Natural killer cell treated with Interleukin-12 subunit alpha and Interleukin-12 subunit beta and Interleukin-15 and Interleukin-18, amount 100 ng/mL, for 72 hours (primary cell): ENCODE data around the gene SNX19. TPM values are rescaled to one million over a fixed set of nuclear protein-coding genes. Genes with fewer than 3 reads are reported as not detected.
"Not testable (repeated sequence)": the region's sequence is repeated elsewhere in the genome, so short reads cannot be mapped to it uniquely, and the experiment has no call there.

Experiments used
- ATAC-seq, 2 donors: fragments of 150-1000 bp; cut with Tn5 transposase in 1 of 2; sonication (Bioruptor Pico), chemical (Tn5 transposase) in 1 of 2; 2 replicates each; pipeline ENCODE4 v1.10.0; 2021
- DNase-seq: peaks from one replicate; pipeline ENCODE4 v3.0.0; 2022; ENCODE audit warnings: low spot score
- H3K27ac Mint-ChIP-seq, 2 donors: 1 replicate in 1 of 2; 2 replicates in 1 of 2; pipeline ENCODE4 v1.8.0; 2022; ENCODE audit warnings: mixed read lengths in 2 of 2, mild to moderate bottlenecking in 1 of 2, moderate library complexity in 1 of 2
- H3K27me3 Mint-ChIP-seq, 2 donors: 1 replicate in 1 of 2; 2 replicates in 1 of 2; pipeline ENCODE4 v1.8.0; 2022; ENCODE audit warnings: mixed read lengths in 2 of 2
- H3K36me3 Mint-ChIP-seq: one replicate; pipeline ENCODE4 v1.8.0; 2022; ENCODE audit warnings: mixed read lengths
- H3K4me1 Mint-ChIP-seq, 2 donors: 1 replicate in 1 of 2; 2 replicates in 1 of 2; pipeline ENCODE4 v1.8.0; 2022; ENCODE audit warnings: low read depth in 2 of 2, mixed read lengths in 2 of 2, mild to moderate bottlenecking in 1 of 2
- H3K4me3 Mint-ChIP-seq: one replicate; pipeline ENCODE4 v1.8.0; 2022; ENCODE audit warnings: mixed read lengths
- H3K9me3 Mint-ChIP-seq: 2 replicates; pipeline ENCODE4 v1.8.0; 2022; ENCODE audit warnings: mixed read lengths
- total RNA-seq, 2 donors: library from RNA; stranded (reverse); gene quantifications; one replicate each; pipeline ENCODE4 v1.2.3, GENCODE V29; 2022

The SNX19 gene
- total RNA-seq, 2 donors from 2014 or later: 62.2 to 68.8 TPM

GRCh38 chr11:130861283-130861682, 55.0 kb downstream of the SNX19 start:
- H3K9me3 Mint-ChIP-seq: no peaks in the 10 kb centered on the region
- ATAC-seq (no peak), DNase-seq (no peak)
- no peaks in the 10 kb centered on the region for H3K36me3 Mint-ChIP-seq
- peaks cover 10 to 12% of the 10 kb centered on the region in 2 donors for H3K27me3 Mint-ChIP-seq
- peaks cover 7 to 8% of the 10 kb centered on the region in 2 donors for H3K4me1 Mint-ChIP-seq
- H3K4me3 Mint-ChIP-seq: no peak overlapping the region
- H3K27ac Mint-ChIP-seq: no peak overlapping the region

GRCh38 chr11:130859886-130860285, 56.4 kb downstream of the SNX19 start:
- DNase-seq (no peak), ATAC-seq (no peak)
- no peak overlapping the region for H3K4me3 Mint-ChIP-seq
- peaks cover 7 to 8% of the 10 kb centered on the region in 2 donors for H3K4me1 Mint-ChIP-seq
- no peak overlapping the region for H3K27ac Mint-ChIP-seq
- no peaks in the 10 kb centered on the region for H3K36me3 Mint-ChIP-seq
- H3K27me3 Mint-ChIP-seq: peaks cover 10 to 12% of the 10 kb centered on the region in 2 donors
- no peaks in the 10 kb centered on the region for H3K9me3 Mint-ChIP-seq

- H3K36me3 Mint-ChIP-seq: no peaks in the 10 kb centered on the region
- DNase-seq (no peak), ATAC-seq (no peak)
- H3K9me3 Mint-ChIP-seq: no peaks in the 10 kb centered on the region
- peaks cover 5 to 7% of the 10 kb centered on the region in 2 donors for H3K4me1 Mint-ChIP-seq
- H3K27me3 Mint-ChIP-seq: peaks cover 10 to 12% of the 10 kb centered on the region in 2 donors
- H3K27ac Mint-ChIP-seq: no peak overlapping the region
- no peak overlapping the region for H3K4me3 Mint-ChIP-seq
Observed at GRCh38 chr11:130858215-130858614, 58.1 kb downstream of the SNX19 start.

- H3K9me3 Mint-ChIP-seq: not testable (repeated sequence)
Observed at GRCh38 chr11:130855707-130856106, 60.6 kb downstream of the SNX19 start.

GRCh38 chr11:130854483-130854882, 61.8 kb downstream of the SNX19 start:
- Mint-ChIP-seq H3K4me3 (no peak overlapping the region), H3K4me1 (no peaks in the 10 kb centered on the region), H3K27ac (no peak overlapping the region), H3K27me3 (peaks cover 16 to 24% of the 10 kb centered on the region in 2 donors), H3K36me3 (no peaks in the 10 kb centered on the region), H3K9me3 (no peaks in the 10 kb centered on the region)
- ATAC-seq: no peak
- no peak for DNase-seq

More at GRCh38 chr11:130855707-130856106, 60.6 kb downstream of the SNX19 start:
- not testable (repeated sequence) for H3K4me1 Mint-ChIP-seq, H3K36me3 Mint-ChIP-seq, ATAC-seq, DNase-seq, H3K27ac Mint-ChIP-seq, H3K4me3 Mint-ChIP-seq
- peaks cover 16 to 24% of the 10 kb centered on the region in 2 donors for H3K27me3 Mint-ChIP-seq

GRCh38 chr11:130852589-130852988, 63.7 kb downstream of the SNX19 start:
- DNase-seq: no peak
- Mint-ChIP-seq H3K27ac (no peak overlapping the region), H3K4me3 (no peak overlapping the region), H3K9me3 (no peaks in the 10 kb centered on the region), H3K27me3 (peaks cover 23 to 24% of the 10 kb centered on the region in 2 donors), H3K36me3 (no peaks in the 10 kb centered on the region), H3K4me1 (no peaks in the 10 kb centered on the region)
- ATAC-seq: no peak

- H3K4me1 Mint-ChIP-seq: no peaks in the 10 kb centered on the region
- DNase-seq (no peak), ATAC-seq (no peak)
- H3K4me3 Mint-ChIP-seq: no peak overlapping the region
- H3K27me3 Mint-ChIP-seq: peaks cover 12 to 14% of the 10 kb centered on the region in 2 donors
- H3K27ac Mint-ChIP-seq: no peak overlapping the region
- no peaks in the 10 kb centered on the region for H3K9me3 Mint-ChIP-seq
- no peaks in the 10 kb centered on the region for H3K36me3 Mint-ChIP-seq
Observed at GRCh38 chr11:130850185-130850944, 65.9 kb downstream of the SNX19 start.

- no peaks in the 10 kb centered on the region for H3K9me3 Mint-ChIP-seq
- ATAC-seq: no peak
- DNase-seq: no peak
- H3K4me3 Mint-ChIP-seq: no peak overlapping the region
- no peaks in the 10 kb centered on the region for H3K36me3 Mint-ChIP-seq
- H3K4me1 Mint-ChIP-seq: no peaks in the 10 kb centered on the region
- no peak overlapping the region for H3K27ac Mint-ChIP-seq
- peaks cover 12 to 17% of the 10 kb centered on the region in 2 donors for H3K27me3 Mint-ChIP-seq
Observed at GRCh38 chr11:130849215-130849568, 67.1 kb downstream of the SNX19 start.

- no peak overlapping the region for H3K4me3 Mint-ChIP-seq
- H3K36me3 Mint-ChIP-seq: no peaks in the 10 kb centered on the region
- H3K4me1 Mint-ChIP-seq: no peaks in the 10 kb centered on the region
- H3K27me3 Mint-ChIP-seq: peaks cover 12 to 19% of the 10 kb centered on the region in 2 donors
- DNase-seq (no peak), ATAC-seq (no peak)
- no peaks in the 10 kb centered on the region for H3K9me3 Mint-ChIP-seq
- no peak overlapping the region for H3K27ac Mint-ChIP-seq
Observed at GRCh38 chr11:130848361-130849214, 67.7 kb downstream of the SNX19 start.

GRCh38 chr11:130847517-130847916, 68.8 kb downstream of the SNX19 start:
- no peaks in the 10 kb centered on the region for H3K9me3 Mint-ChIP-seq
- no peak overlapping the region for H3K27ac Mint-ChIP-seq
- H3K36me3 Mint-ChIP-seq: no peaks in the 10 kb centered on the region
- H3K4me1 Mint-ChIP-seq: no peaks in the 10 kb centered on the region
- H3K4me3 Mint-ChIP-seq: no peak overlapping the region
- peaks cover 17 to 19% of the 10 kb centered on the region in 2 donors for H3K27me3 Mint-ChIP-seq
- no peak for ATAC-seq
- DNase-seq: no peak

GRCh38 chr11:130846606-130847005, 69.7 kb downstream of the SNX19 start:
- Mint-ChIP-seq H3K27me3 (peaks cover 19 to 23% of the 10 kb centered on the region in 2 donors), H3K9me3 (no peaks in the 10 kb centered on the region), H3K4me3 (no peak overlapping the region), H3K27ac (no peak overlapping the region), H3K4me1 (no peaks in the 10 kb centered on the region), H3K36me3 (no peaks in the 10 kb centered on the region)
- DNase-seq (no peak), ATAC-seq (no peak)

- H3K9me3 Mint-ChIP-seq: peaks cover 3% of the 10 kb centered on the region
- ATAC-seq (no peak), DNase-seq (no peak)
- no peaks in the 10 kb centered on the region for H3K4me1 Mint-ChIP-seq
- no peak overlapping the region for H3K27ac Mint-ChIP-seq
- peaks cover 23 to 48% of the 10 kb centered on the region in 2 donors for H3K27me3 Mint-ChIP-seq
- H3K4me3 Mint-ChIP-seq: no peak overlapping the region
- peaks cover 18% of the 10 kb centered on the region for H3K36me3 Mint-ChIP-seq
Observed at GRCh38 chr11:130842001-130842400, 74.3 kb downstream of the SNX19 start.

GRCh38 chr11:130840679-130841078, 75.6 kb downstream of the SNX19 start:
- Mint-ChIP-seq H3K4me1 (no peaks in the 10 kb centered on the region), H3K27ac (no peak overlapping the region), H3K36me3 (peaks cover 24% of the 10 kb centered on the region), H3K27me3 (peaks cover 31 to 61% of the 10 kb centered on the region in 2 donors), H3K4me3 (no peak overlapping the region), H3K9me3 (peaks cover 4% of the 10 kb centered on the region)
- no peak for DNase-seq
- no peak for ATAC-seq
